GM12801 (cell line): ENCODE measurements around the gene CSTF1.

ENCODE experiments used
- TF ChIP-seq, protein P1 (sequence below): IDR thresholded peaks from one replicate; pipeline ENCODE4 v1.5.1; 2011; ENCODE audit warnings: control low read depth; ENCODE audit not compliant: insufficient read length; ENCODE audit errors: extremely low read depth

CSTF1 gene

DNA sequence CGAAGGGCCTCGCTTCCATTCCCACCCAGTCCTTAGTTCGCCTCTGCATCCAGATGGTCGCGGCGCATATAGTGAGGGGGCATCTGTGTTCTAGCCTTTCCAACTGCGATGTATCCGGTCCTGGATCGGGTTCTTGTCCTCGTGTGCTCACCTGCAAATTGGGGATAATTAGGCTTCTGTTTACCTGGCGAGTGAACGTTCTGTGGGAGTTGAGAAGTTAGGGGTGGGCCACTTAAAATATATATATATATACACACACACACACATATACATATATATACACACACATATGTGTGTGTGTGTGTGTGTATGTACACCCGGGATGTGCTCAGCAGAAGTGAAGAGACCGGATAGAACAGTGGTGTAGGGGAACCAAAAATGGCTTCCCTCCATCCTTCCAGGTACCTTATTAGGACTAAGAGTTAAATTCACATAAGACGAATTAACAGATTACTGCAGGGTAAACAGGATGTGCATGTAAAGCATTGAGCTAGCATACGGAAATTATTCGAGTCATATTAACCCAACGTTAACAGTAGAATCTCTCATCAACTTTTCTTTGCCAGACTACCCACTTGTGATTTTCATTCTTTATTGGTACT is 537 bp downstream of the CSTF1 start:
- TF ChIP-seq, protein P1, sequence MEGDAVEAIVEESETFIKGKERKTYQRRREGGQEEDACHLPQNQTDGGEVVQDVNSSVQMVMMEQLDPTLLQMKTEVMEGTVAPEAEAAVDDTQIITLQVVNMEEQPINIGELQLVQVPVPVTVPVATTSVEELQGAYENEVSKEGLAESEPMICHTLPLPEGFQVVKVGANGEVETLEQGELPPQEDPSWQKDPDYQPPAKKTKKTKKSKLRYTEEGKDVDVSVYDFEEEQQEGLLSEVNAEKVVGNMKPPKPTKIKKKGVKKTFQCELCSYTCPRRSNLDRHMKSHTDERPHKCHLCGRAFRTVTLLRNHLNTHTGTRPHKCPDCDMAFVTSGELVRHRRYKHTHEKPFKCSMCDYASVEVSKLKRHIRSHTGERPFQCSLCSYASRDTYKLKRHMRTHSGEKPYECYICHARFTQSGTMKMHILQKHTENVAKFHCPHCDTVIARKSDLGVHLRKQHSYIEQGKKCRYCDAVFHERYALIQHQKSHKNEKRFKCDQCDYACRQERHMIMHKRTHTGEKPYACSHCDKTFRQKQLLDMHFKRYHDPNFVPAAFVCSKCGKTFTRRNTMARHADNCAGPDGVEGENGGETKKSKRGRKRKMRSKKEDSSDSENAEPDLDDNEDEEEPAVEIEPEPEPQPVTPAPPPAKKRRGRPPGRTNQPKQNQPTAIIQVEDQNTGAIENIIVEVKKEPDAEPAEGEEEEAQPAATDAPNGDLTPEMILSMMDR: no peak

DNA sequence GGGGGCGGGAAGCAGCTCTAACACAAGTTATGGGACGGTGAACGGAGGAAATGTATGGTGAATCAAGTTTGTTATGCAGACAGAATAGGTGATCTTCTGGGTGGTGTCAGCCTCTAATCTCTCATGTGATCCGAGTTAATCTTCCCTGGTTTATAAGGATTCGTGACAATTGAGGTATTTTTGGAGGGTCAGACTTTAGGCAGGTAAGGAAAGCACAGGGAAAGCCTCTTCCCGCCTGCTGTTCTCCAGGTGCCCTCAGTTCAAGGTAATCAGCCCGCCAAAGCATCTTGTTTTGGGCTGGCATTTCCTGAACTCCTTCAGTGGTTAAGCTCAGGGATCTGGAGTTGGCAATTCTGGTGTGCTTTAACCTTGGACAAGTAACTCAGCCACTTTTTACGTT is 1.2 kb downstream of the CSTF1 start:
- TF ChIP-seq, protein P1: no peak

DNA sequence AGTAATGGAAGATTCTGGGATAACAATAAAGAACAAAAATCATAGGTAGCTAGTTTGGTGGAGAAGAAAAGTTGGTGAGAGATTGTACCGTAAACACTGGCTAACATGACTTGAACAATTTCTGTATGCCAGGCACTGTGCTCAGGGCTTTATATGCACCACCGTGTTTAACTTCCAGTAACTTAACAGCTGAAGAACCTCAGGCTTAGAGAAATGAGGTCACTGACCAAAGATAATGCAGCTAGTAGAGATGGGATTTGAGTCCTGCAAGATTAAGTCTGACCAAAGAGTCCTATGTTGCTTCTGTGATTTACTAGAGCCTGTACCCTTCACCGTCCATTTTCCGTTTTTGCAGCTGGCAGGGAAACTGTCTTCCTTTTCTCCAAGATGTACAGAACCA is 2.7 kb downstream of the CSTF1 start:
- TF ChIP-seq, protein P1: no peak

DNA sequence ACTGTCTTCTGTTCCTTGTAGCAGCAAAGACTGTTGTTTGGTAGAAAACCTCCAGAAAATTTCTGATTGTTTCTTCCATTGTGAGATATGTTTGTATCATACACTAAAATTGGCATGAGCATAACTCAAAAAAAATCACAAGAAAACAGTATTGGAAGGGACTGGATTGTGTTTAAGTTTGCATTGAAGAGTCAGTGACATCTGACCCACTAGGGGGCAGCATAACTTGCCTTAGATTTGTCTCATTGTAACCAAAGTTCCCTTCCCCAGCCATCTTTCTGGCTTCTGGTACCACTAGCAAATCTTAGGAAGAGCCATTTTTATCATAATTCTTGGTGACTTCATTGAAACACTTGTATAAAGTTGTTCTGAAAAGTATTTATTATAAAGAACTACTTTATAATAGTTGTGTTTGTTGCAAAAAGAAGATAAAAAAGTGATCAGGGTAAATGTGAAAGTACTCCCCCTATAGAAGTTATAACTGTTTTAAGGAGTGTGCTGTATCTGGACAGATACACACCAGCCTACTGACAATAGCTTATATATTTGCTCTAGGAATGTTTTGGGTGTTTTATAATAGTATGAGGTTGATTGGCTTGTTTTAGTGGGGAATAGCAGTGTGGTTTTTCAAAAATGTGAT is 7.7 kb downstream of the CSTF1 start:
- TF ChIP-seq, protein P1: no peak

DNA sequence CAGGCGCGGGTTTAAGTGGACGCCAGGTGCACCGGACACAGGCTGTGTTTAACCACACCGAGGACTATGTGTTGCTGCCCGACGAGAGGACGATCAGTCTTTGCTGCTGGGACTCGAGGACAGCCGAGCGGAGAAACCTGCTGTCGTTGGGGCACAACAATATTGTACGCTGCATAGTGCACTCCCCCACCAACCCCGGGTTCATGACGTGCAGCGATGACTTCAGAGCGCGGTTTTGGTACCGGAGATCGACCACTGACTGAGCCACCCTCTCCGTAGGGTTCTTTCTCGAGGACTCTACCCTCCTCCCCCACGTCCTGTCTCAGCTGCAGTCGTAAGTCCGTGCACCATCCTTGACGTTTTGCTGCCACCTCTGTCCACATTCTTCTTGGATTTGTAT is 11.0 kb downstream of the CSTF1 start:
- TF ChIP-seq, protein P1: no peak

DNA sequence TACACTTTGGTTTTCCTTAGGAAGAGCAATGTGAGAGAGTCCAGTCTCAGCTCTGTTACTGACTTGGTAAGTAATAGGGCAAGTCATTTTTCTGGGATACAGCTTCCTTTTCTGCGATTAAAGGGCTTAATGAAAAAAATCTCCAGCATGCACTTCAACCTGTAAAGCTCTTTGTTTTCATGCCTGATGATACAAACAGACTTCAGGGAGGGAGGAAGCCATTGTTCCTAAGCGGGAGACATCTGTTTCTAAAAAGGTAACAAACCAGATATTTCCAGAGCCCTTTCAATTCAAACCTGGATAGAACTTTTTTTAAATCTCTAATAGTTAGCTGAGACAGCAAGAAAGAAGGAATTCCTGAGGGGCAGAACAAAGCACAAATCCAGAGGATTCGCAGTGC is 14.5 kb downstream of the CSTF1 start:
- TF ChIP-seq, protein P1: no peak

DNA sequence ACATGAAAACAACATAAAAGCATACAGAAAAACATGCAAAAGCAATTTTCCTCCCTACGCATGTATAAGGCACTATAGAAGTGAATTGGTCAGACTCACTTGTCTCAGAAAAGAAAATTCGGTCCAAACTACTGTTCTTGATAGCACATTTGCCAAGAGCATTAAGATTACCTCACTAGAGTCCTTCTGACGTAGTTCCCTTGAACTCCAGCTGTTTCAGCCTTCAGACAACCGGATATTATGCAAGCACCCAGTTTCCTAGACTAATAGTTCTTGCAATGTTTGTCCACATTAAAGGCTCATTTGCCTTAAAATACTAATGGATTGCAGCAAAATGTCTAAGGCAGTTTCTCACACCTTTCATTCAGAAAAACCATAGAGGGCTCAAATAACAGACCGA is 17.1 kb downstream of the CSTF1 start:
- TF ChIP-seq, protein P1: no peak
